GM18507 (cell line): ENCODE results near the gene NPIPB2.
"Not testable (repeated sequence)": the region's sequence is repeated elsewhere in the genome, so short reads cannot be mapped to it uniquely, and the experiment has no call there.

ENCODE experiments used
- DNase-seq: peaks from one replicate; pipeline ENCODE4 v3.0.0; 2011; ENCODE audit warnings: low read depth; ENCODE audit not compliant: insufficient read length; ENCODE audit errors: extremely low spot score
- FAIRE-seq: peaks from 2 replicates; lab custom pipeline; 2011; peaks lifted over from hg19 to GRCh38; lab: Jason Lieb, UNC

The NPIPB2 gene

GRCh38 chr16:11962978-11963377 is 21.1 kb upstream of the NPIPB2 start:
- not testable (repeated sequence) for DNase-seq
- FAIRE-seq: peak; percentile 60

GRCh38 chr16:11962457-11962856 is 20.6 kb upstream of the NPIPB2 start:
- FAIRE-seq, DNase-seq: not testable (repeated sequence)

GRCh38 chr16:11957591-11958395 is 15.9 kb upstream of the NPIPB2 start:
- FAIRE-seq: no peak

GRCh38 chr16:11956558-11956957 is 14.7 kb upstream of the NPIPB2 start:
- FAIRE-seq (no peak), DNase-seq (no peak)

More at GRCh38 chr16:11957591-11958395, 15.9 kb upstream of the NPIPB2 start:
- DNase-seq: no peak

- DNase-seq (no peak), FAIRE-seq (no peak)
Observed at GRCh38 chr16:11955713-11956123, 13.9 kb upstream of the NPIPB2 start.

- not testable (repeated sequence) for DNase-seq, FAIRE-seq
Observed at GRCh38 chr16:11953576-11953975, 11.7 kb upstream of the NPIPB2 start.

- no peak for FAIRE-seq
Observed at GRCh38 chr16:11950388-11950787, 8.5 kb upstream of the NPIPB2 start.

GRCh38 chr16:11949527-11949926 is 7.7 kb upstream of the NPIPB2 start:
- peak; percentile 88 for FAIRE-seq
- DNase-seq: peak; percentile 72

More at GRCh38 chr16:11950388-11950787, 8.5 kb upstream of the NPIPB2 start:
- no peak for DNase-seq

- no peak for DNase-seq
- no peak for FAIRE-seq
Observed at GRCh38 chr16:11948819-11949218, 7.0 kb upstream of the NPIPB2 start.

- no peak for FAIRE-seq
- DNase-seq: no peak
Observed at GRCh38 chr16:11946433-11946832, 4.6 kb upstream of the NPIPB2 start.

- not testable (repeated sequence) for FAIRE-seq
Observed at GRCh38 chr16:11927350-11927749, 14.5 kb downstream of the NPIPB2 start.

GRCh38 chr16:11924046-11924445 is 17.8 kb downstream of the NPIPB2 start:
- FAIRE-seq, DNase-seq: not testable (repeated sequence)

More at GRCh38 chr16:11927350-11927749, 14.5 kb downstream of the NPIPB2 start:
- DNase-seq: not testable (repeated sequence)

- FAIRE-seq (no peak), DNase-seq (no peak)
Observed at GRCh38 chr16:11916524-11917285, 25.1 kb downstream of the NPIPB2 start.

- DNase-seq (peak; percentile 92), FAIRE-seq (peak; percentile 94)
Observed at GRCh38 chr16:11915644-11916523, 26.0 kb downstream of the NPIPB2 start, which contains the start of gene GSPT1. TSS of gene GSPT1 (minus strand) at chr16:11915956. CDS start at chr16:11915720, 236 bp downstream.

- FAIRE-seq (no peak), DNase-seq (no peak)
Observed at GRCh38 chr16:11915114-11915643, 26.7 kb downstream of the NPIPB2 start.

- DNase-seq: no peak
- peak; percentile 63 for FAIRE-seq
Observed at GRCh38 chr16:11914210-11915113, 27.4 kb downstream of the NPIPB2 start.

GRCh38 chr16:11913425-11914079 is 28.3 kb downstream of the NPIPB2 start:
- DNase-seq (no peak), FAIRE-seq (peak; percentile 59)
